Measurements from ENCODE around the gene NTM. TPM values are rescaled to one million over a fixed set of nuclear protein-coding genes. Genes with fewer than 3 reads are reported as not detected.

Gene NTM
- total and polyA plus RNA-seq, 2 of the 8 experiments (the other 6 are each of a cell fraction or from before 2014, with no cell fraction given) = 13.4 to 20.0 TPM

DNA sequence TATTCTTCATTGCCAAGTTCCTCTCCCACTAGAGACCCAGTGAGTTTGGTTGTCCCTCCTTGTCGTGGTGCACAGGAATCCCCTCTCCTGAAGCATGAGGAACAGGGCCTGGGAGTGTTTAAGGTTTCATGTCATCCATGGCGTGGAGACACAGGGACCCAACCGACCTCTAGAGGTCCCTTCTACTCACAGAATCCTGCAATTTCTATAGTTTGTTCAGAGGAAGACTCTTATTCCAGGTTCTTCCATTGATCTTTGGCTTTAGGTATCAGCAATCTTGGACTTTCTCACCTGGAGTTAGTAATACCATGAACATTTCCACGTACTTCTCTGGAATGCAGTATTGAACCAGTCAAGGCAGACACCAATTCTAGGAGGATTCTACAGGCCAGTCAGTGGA is 548.2 kb downstream of the NTM start:
- Histone ChIP-seq H2BK5ac (ENCODE audit: low read depth, low read length) (no peak overlapping the region), H3K4ac (replicated peaks; ENCODE audit: insufficient read length, low read depth, low read length) (no peak overlapping the region), H2AK5ac (ENCODE audit: low read depth, low read length) (no peak overlapping the region), H2AFZ (ENCODE audit: low read length) (no peak overlapping the region), H3K4me1 (replicated peaks in 1 of 4; ENCODE audit: control insufficient read depth in 3 of 4, insufficient read depth in 4 of 4, low read length in 3 of 4) (peaks cover 5 to 12% (median 6%) of the 10 kb centered on the region in 4 experiments; a peak in 5 of 7 replicates), H4K8ac (ENCODE audit: extremely low read depth, insufficient read depth, low read length) (no peak overlapping the region), H2BK20ac (ENCODE audit: low read length) (no peak overlapping the region), H3K23ac (ENCODE audit: insufficient read length) (no peak overlapping the region), H2BK12ac (ENCODE audit: low read depth, low read length) (no peak overlapping the region), H3K4me2 (ENCODE audit: insufficient read depth in 1 of 2, low read depth in 2 of 2, low read length in 2 of 2) (no peak overlapping the region), H3K56ac (replicated peaks; ENCODE audit: insufficient read length, low read depth, low read length) (no peak overlapping the region), H3K79me2 (ENCODE audit: control insufficient read depth in 1 of 2, insufficient read depth in 2 of 2, low read length in 2 of 2) (no peaks in the 10 kb centered on the region), H3K79me1 (ENCODE audit: low read depth, low read length) (peaks cover 3% of the 10 kb centered on the region), H3K4me3 (ENCODE audit: extremely low read depth in 1 of 4, insufficient read depth in 2 of 4, low read depth in 3 of 4, low read length in 4 of 4) (no peak overlapping the region), H4K5ac (ENCODE audit: insufficient read length, low read depth, low read length) (no peak overlapping the region), H4K91ac (replicated peaks; ENCODE audit: insufficient read length, low read length) (no peak overlapping the region), H3K23me2 (ENCODE audit: low read depth, low read length) (no peaks in the 10 kb centered on the region), H3K9me3 (ENCODE audit: insufficient read depth in 2 of 2, low read depth in 1 of 2, low read length in 1 of 2) (no peaks in the 10 kb centered on the region), H4K20me1 (replicated peaks in 1 of 2; ENCODE audit: control insufficient read depth in 1 of 2, insufficient read depth in 2 of 2, low read length in 2 of 2) (peaks cover 0 to 2% of the 10 kb centered on the region in 2 experiments), H3K14ac (ENCODE audit: insufficient read length) (no peak overlapping the region), H3K27ac (ENCODE audit: low read depth, low read length) (no peak overlapping the region), H2BK15ac (ENCODE audit: low read length) (no peak overlapping the region), H3K27me3 (replicated peaks in 1 of 4; ENCODE audit: control insufficient read depth in 3 of 4, extremely low read depth in 1 of 4, insufficient read depth in 3 of 4, low read length in 3 of 4) (peaks cover 0 to 2% (median 0%) of the 10 kb centered on the region in 4 experiments; a peak in 3 of 7 replicates), H2BK120ac (replicated peaks; ENCODE audit: low read depth, low read length) (no peak overlapping the region), H3K9ac (replicated peaks in 1 of 4; ENCODE audit: extremely low read depth in 1 of 4, low read depth in 3 of 4, low read length in 3 of 4) (no peak overlapping the region), H3K18ac (ENCODE audit: extremely low read depth, low read length) (no peak overlapping the region), H3K36me3 (ENCODE audit: control insufficient read depth in 2 of 4, insufficient read depth in 4 of 4, low read length in 3 of 4) (no peaks in the 10 kb centered on the region; a peak in 1 of 8 replicates)
- WGBS, 2 experiments (ENCODE audit: extremely low coverage in 1 of 2, insufficient coverage in 1 of 2, insufficient read length in 1 of 2, insufficient replicate concordance in 2 of 2, low coverage in 1 of 2, low lambda C conversion rate in 2 of 2, missing lambda C conversion rate in 1 of 2) = 91% methylated on average over 4 of the region's 4 CpGs; no CpG with 5 or more reads in 1 of the 2 experiments
- no peak for FAIRE-seq
- ChIA-PET POLR2A (ENCODE audit: partially characterized antibody) (no interaction called here), CTCF (ENCODE audit: partially characterized antibody) (interaction anchor here (0.6 to 3.0 kb wide), 10 partner anchors 11 to 414 kb away, joined by 3 to 9 read pairs (median 3); no protein-coding TSS in a partner anchor)
- DNase-seq (ENCODE audit: low read depth in 1 of 2, low spot score in 2 of 2) = no peak
- no peak for TF ChIP-seq GTF2F1 (IDR thresholded peaks at IDR 0.05; ENCODE audit: borderline replicate concordance, low read depth, low read length)
- no peak for TF ChIP-seq ATF2 (IDR thresholded peaks at IDR 0.05; ENCODE audit: low read length)
- 0 out of 4 replicates have a peak, but pooled peaks of 1 of the 2 experiments have one; percentile 17 for TF ChIP-seq RAD21 (IDR thresholded peaks at IDR 0.05 in 1 of 2, conservative IDR thresholded peaks at IDR 0.05 in 1 of 2; ENCODE audit: low read depth in 2 of 2, low read length in 2 of 2)
